H9 (cell line): ENCODE results near the gene SUGP1. TPM values are rescaled to one million over a fixed set of nuclear protein-coding genes. Genes with fewer than 3 reads are reported as not detected.

ENCODE experiments used
- DNase-seq: peaks from one replicate; pipeline ENCODE4 v3.0.0-alpha.2; 2017
- H2AFZ ChIP-seq: one replicate; pipeline ENCODE4 v1.6.1; 2013; ENCODE audit warnings: mild to moderate bottlenecking, low read length, control low read depth, moderate library complexity
- H2AK5ac ChIP-seq: 2 replicates; pipeline ENCODE4 v1.6.1; 2013; ENCODE audit warnings: low read length, control low read depth, mixed read lengths; ENCODE audit not compliant: insufficient read length
- H2BK120ac ChIP-seq: one replicate; pipeline ENCODE4 v1.6.1; 2013; ENCODE audit warnings: low read depth, mild to moderate bottlenecking, low read length, control low read depth, inconsistent platforms; ENCODE audit not compliant: poor library complexity, severe bottlenecking
- H2BK12ac ChIP-seq: 2 replicates; pipeline ENCODE4 v1.6.1; 2013; ENCODE audit warnings: low read length, control low read depth, mixed read lengths, low read depth; ENCODE audit not compliant: insufficient read length
- H2BK15ac ChIP-seq: 2 replicates; pipeline ENCODE4 v1.6.1; 2013; ENCODE audit warnings: low read depth, low read length, control low read depth
- H2BK20ac ChIP-seq: one replicate; pipeline ENCODE4 v1.6.1; 2013; ENCODE audit warnings: low read depth, mild to moderate bottlenecking, low read length, control low read depth, inconsistent platforms; ENCODE audit not compliant: poor library complexity, severe bottlenecking
- H2BK5ac ChIP-seq: 2 replicates; pipeline ENCODE4 v1.6.1; 2013; ENCODE audit warnings: low read length, control low read depth, mixed read lengths; ENCODE audit not compliant: insufficient read length
- H3K14ac ChIP-seq: 2 replicates; pipeline ENCODE4 v1.6.1; 2013; ENCODE audit warnings: low read length, control low read depth; ENCODE audit not compliant: insufficient read depth
- H3K18ac ChIP-seq: 2 replicates; pipeline ENCODE4 v1.6.1; 2013; ENCODE audit warnings: low read depth, mild to moderate bottlenecking, mixed read lengths, low read length, control low read depth; ENCODE audit not compliant: insufficient read length
- H3K23ac ChIP-seq: 2 replicates; pipeline ENCODE4 v1.6.1; 2013; ENCODE audit warnings: low read length, control low read depth, mixed read lengths, low read depth; ENCODE audit not compliant: insufficient read length
- H3K23me2 ChIP-seq: 2 replicates; pipeline ENCODE4 v1.6.1; 2013; ENCODE audit warnings: low read depth, mild to moderate bottlenecking, mixed read lengths, low read length, control low read depth; ENCODE audit not compliant: insufficient read length, poor library complexity, severe bottlenecking
- H3K27ac ChIP-seq: 2 replicates; pipeline ENCODE4 v1.5.1; 2013; ENCODE audit warnings: low read length, control low read depth, mixed read lengths, low read depth; ENCODE audit not compliant: insufficient read length
- H3K27me3 ChIP-seq: 2 replicates; pipeline ENCODE4 v1.6.1; 2013; ENCODE audit warnings: low read length, control low read depth, inconsistent platforms; ENCODE audit not compliant: insufficient read depth
- H3K4ac ChIP-seq: 2 replicates; pipeline ENCODE4 v1.6.1; 2013; ENCODE audit warnings: low read depth, mild to moderate bottlenecking, control low read depth, inconsistent platforms, low read length, moderate library complexity
- H3K4me1 ChIP-seq: 2 replicates; pipeline ENCODE4 v1.6.1; 2013; ENCODE audit warnings: low read length, control low read depth, inconsistent platforms; ENCODE audit not compliant: insufficient read depth
- H3K4me2 ChIP-seq: 2 replicates; pipeline ENCODE4 v1.6.1; 2013; ENCODE audit warnings: low read length, control low read depth, mixed read lengths; ENCODE audit not compliant: insufficient read length, insufficient read depth
- H3K56ac ChIP-seq: 2 replicates; pipeline ENCODE4 v1.6.1; 2013; ENCODE audit warnings: low read depth, mild to moderate bottlenecking, mixed read lengths, low read length, control low read depth; ENCODE audit not compliant: insufficient read length
- H3K79me1 ChIP-seq: 2 replicates; pipeline ENCODE4 v1.6.1; 2013; ENCODE audit warnings: low read depth, mild to moderate bottlenecking, moderate library complexity, low read length, control low read depth, inconsistent platforms; ENCODE audit not compliant: insufficient read depth, poor library complexity, severe bottlenecking
- H3K79me2 ChIP-seq: 2 replicates; pipeline ENCODE4 v1.6.1; 2013; ENCODE audit warnings: low read length, control low read depth, inconsistent platforms; ENCODE audit not compliant: insufficient read depth
- H3K9ac ChIP-seq: 2 replicates; pipeline ENCODE4 v1.6.1; 2013; ENCODE audit warnings: low read length, control low read depth, mixed read lengths; ENCODE audit not compliant: insufficient read length; ENCODE audit errors: extremely low read depth
- H3K9me3 ChIP-seq: one replicate; pipeline ENCODE4 v1.6.1; 2013; ENCODE audit warnings: low read depth, low read length, inconsistent platforms; ENCODE audit not compliant: control insufficient read depth
- H3T11ph ChIP-seq: one replicate; pipeline ENCODE4 v1.6.1; 2013; ENCODE audit warnings: mild to moderate bottlenecking, low read length, control low read depth, inconsistent platforms
- H4K20me1 ChIP-seq: one replicate; pipeline ENCODE4 v1.6.1; 2013; ENCODE audit not compliant: control insufficient read depth, insufficient read length, insufficient read depth
- H4K5ac ChIP-seq: 2 replicates; pipeline ENCODE4 v1.6.1; 2013; ENCODE audit warnings: low read depth, mild to moderate bottlenecking, mixed read lengths, low read length, control low read depth; ENCODE audit not compliant: insufficient read length
- H4K8ac ChIP-seq: replicated peaks from 2 replicates; pipeline ENCODE4 v1.6.1; 2013; ENCODE audit warnings: low read length, control low read depth, mixed read lengths, low read depth; ENCODE audit not compliant: insufficient read length
- H4K91ac ChIP-seq: 2 replicates; pipeline ENCODE4 v1.6.1; 2013; ENCODE audit warnings: low read depth, mild to moderate bottlenecking, moderate library complexity, mixed read lengths, low read length, control low read depth; ENCODE audit not compliant: insufficient read length
- H3K27ac Mint-ChIP-seq, 3 experiments: 2 replicates in 2 of 3; 3 replicates in 1 of 3; pipeline ENCODE4 v1.8.0; 2020 to 2021; ENCODE audit warnings: mixed read lengths in 3 of 3, mild to moderate bottlenecking in 1 of 3, moderate library complexity in 1 of 3
- H3K27me3 Mint-ChIP-seq: 2 replicates; pipeline ENCODE4 v1.8.0; 2021; ENCODE audit warnings: low read depth, mild to moderate bottlenecking, moderate library complexity, mixed read lengths
- H3K36me3 Mint-ChIP-seq, 3 experiments: 2 replicates in 2 of 3; 3 replicates in 1 of 3; pipeline ENCODE4 v1.8.0; 2020 to 2021; ENCODE audit warnings: low read depth in 3 of 3, mixed read lengths in 3 of 3; ENCODE audit not compliant: insufficient read depth in 1 of 3
- H3K4me1 Mint-ChIP-seq, 2 experiments: 2 replicates each; pipeline ENCODE4 v1.8.0; 2020; ENCODE audit warnings: mixed read lengths in 2 of 2
- H3K4me3 Mint-ChIP-seq, 2 experiments: 2 replicates in 1 of 2; 3 replicates in 1 of 2; pipeline ENCODE4 v1.8.0; 2020 to 2021; ENCODE audit warnings: mild to moderate bottlenecking in 2 of 2, mixed read lengths in 2 of 2, moderate library complexity in 1 of 2
- H3K9me3 Mint-ChIP-seq, 2 experiments: 2 replicates in 1 of 2; 3 replicates in 1 of 2; pipeline ENCODE4 v1.8.0; 2020; ENCODE audit warnings: mild to moderate bottlenecking in 2 of 2, mixed read lengths in 2 of 2, moderate library complexity in 1 of 2
- WGBS: extraction: QIAGEN DNeasy Blood & Tissue Kit; methylation state at CpG from one replicate; pipeline ENCODE4 v1.1.7; 2013; ENCODE audit warnings: missing lambda C conversion rate, low lambda C conversion rate, mixed read lengths; ENCODE audit not compliant: insufficient read length; ENCODE audit errors: extremely low coverage; 5-methylcytosine and 5-hydroxymethylcytosine counted together
- total RNA-seq: library from RNA; stranded (reverse); gene quantifications from 2 replicates; pipeline ENCODE4 v1.2.1, GENCODE V29; 2021
- TF ChIP-seq, protein P1 (sequence below): fragments of 200-600 bp; sonication (generic); conservative IDR thresholded peaks from 3 replicates; pipeline ENCODE4 v1.8.0; 2021; ENCODE audit warnings: antibody characterized with exemption, mild to moderate bottlenecking

Gene SUGP1
- total RNA-seq, 1 experiment from 2014 or later, result 103 TPM

DNA sequence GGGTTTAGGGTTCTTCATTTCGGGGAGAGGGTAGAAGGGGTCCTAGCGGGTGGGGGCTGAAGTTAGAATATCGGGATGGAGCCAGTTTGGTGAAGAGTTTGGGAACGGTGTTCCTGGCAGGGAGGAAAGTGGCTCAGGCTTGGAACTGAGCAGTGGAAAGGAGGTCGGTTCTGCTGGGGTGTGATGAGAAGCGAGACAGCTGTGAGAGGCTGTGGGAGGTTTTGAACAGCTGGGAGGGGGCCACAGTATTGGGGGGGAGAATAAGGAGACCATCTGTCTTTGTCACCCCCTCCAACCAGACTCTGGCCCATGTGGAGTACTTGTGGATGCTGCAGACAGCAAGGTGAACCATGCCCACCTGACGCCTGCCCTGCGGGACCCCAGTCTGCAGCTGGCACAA is 46.2 kb downstream of the SUGP1 start:
- no peak overlapping the region for H2BK15ac ChIP-seq
- no peak overlapping the region for H2AK5ac ChIP-seq
- H3K23ac ChIP-seq, result no peak overlapping the region
- Mint-ChIP-seq H3K9me3 (no peaks in the 10 kb centered on the region), H3K4me3 (peak overlapping the region; percentile 69 to 86; a peak in 3 of 5 replicates), H3K27me3 (peaks cover 28% of the 10 kb centered on the region), H3K4me1 (peaks cover 10 to 16% of the 10 kb centered on the region in 2 experiments), H3K27ac (peak overlapping the region in 1 of 3 experiments; percentile 37; a peak in 1 of 7 replicates), H3K36me3 (peaks cover 4 to 29% (median 20%) of the 10 kb centered on the region in 3 experiments; a peak in 6 of 7 replicates)
- TF ChIP-seq, protein P1, sequence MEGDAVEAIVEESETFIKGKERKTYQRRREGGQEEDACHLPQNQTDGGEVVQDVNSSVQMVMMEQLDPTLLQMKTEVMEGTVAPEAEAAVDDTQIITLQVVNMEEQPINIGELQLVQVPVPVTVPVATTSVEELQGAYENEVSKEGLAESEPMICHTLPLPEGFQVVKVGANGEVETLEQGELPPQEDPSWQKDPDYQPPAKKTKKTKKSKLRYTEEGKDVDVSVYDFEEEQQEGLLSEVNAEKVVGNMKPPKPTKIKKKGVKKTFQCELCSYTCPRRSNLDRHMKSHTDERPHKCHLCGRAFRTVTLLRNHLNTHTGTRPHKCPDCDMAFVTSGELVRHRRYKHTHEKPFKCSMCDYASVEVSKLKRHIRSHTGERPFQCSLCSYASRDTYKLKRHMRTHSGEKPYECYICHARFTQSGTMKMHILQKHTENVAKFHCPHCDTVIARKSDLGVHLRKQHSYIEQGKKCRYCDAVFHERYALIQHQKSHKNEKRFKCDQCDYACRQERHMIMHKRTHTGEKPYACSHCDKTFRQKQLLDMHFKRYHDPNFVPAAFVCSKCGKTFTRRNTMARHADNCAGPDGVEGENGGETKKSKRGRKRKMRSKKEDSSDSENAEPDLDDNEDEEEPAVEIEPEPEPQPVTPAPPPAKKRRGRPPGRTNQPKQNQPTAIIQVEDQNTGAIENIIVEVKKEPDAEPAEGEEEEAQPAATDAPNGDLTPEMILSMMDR, result no peak
- no peak overlapping the region for H3K9ac ChIP-seq
- no peaks in the 10 kb centered on the region for H3K9me3 ChIP-seq
- H3T11ph ChIP-seq, result no peak overlapping the region
- H2BK120ac ChIP-seq, result no peak overlapping the region
- H3K27me3 ChIP-seq, result peaks cover 2% of the 10 kb centered on the region; the same call in 1 of the 2 replicates
- H4K8ac ChIP-seq, result no peak overlapping the region
- H3K23me2 ChIP-seq, result peaks cover 7% of the 10 kb centered on the region
- H3K18ac ChIP-seq, result no peak overlapping the region
- no peak overlapping the region for H3K4ac ChIP-seq
- no peak overlapping the region for H4K5ac ChIP-seq
- no peaks in the 10 kb centered on the region for H3K79me2 ChIP-seq
- no peak overlapping the region for H2BK12ac ChIP-seq
- H2BK5ac ChIP-seq, result no peak overlapping the region
- H3K14ac ChIP-seq, result no peak overlapping the region
- no peak for DNase-seq
- no peak overlapping the region for H3K4me2 ChIP-seq
- no peak overlapping the region for H2BK20ac ChIP-seq
- no peak overlapping the region for H2AFZ ChIP-seq
- H4K91ac ChIP-seq, result no peak overlapping the region
- no peaks in the 10 kb centered on the region for H3K79me1 ChIP-seq
- H4K20me1 ChIP-seq, result no peaks in the 10 kb centered on the region
- H3K56ac ChIP-seq, result no peak overlapping the region
- no peaks in the 10 kb centered on the region; the same call in 1 of the 2 replicates for H3K4me1 ChIP-seq
- no peak overlapping the region for H3K27ac ChIP-seq
- WGBS, result no CpG with 5 or more reads among the region's 8 CpGs
